WTC11 (cell line): Measurements from ENCODE around the gene ZFPM1. TPM values are rescaled to one million over a fixed set of nuclear protein-coding genes. Genes with fewer than 3 reads are reported as not detected.

ENCODE experiments used
- ATAC-seq: fragments of 200-7000 bp; cut with Tn5 transposase; 2 replicates; pipeline ENCODE4 v1.10.0; 2021; ENCODE audit warnings: mild to moderate bottlenecking, moderate library complexity
- CTCF ChIA-PET: fragments of 300-600 bp; sonication (Branson Sonifier 250); formaldehyde crosslinking; loops from one replicate; lab custom pipeline; 2021; ENCODE audit warnings: antibody characterized with exemption; lab: Charles Lee
- POLR2A ChIA-PET: fragments of 350-600 bp; sonication (Branson Sonifier 250); formaldehyde crosslinking; loops from one replicate; lab custom pipeline; 2021; ENCODE audit warnings: antibody characterized with exemption; lab: Charles Lee
- DNase-seq: peaks from one replicate; pipeline ENCODE4 v3.0.0; 2021; ENCODE audit warnings: low spot score
- H3K27ac Mint-ChIP-seq: 2 replicates; pipeline ENCODE4 v1.8.0; 2021; ENCODE audit warnings: mixed read lengths
- H3K27me3 Mint-ChIP-seq: 2 replicates; pipeline ENCODE4 v1.8.0; 2021; ENCODE audit warnings: low read depth, mild to moderate bottlenecking, moderate library complexity, mixed read lengths
- H3K36me3 Mint-ChIP-seq: 2 replicates; pipeline ENCODE4 v1.8.0; 2021; ENCODE audit warnings: mixed read lengths
- H3K4me1 Mint-ChIP-seq: 2 replicates; pipeline ENCODE4 v1.8.0; 2022; ENCODE audit warnings: mixed read lengths
- H3K4me3 Mint-ChIP-seq: 2 replicates; pipeline ENCODE4 v1.8.0; 2021; ENCODE audit warnings: mild to moderate bottlenecking, moderate library complexity, mixed read lengths
- H3K9me3 Mint-ChIP-seq: 2 replicates; pipeline ENCODE4 v1.8.0; 2021; ENCODE audit warnings: mixed read lengths
- ATF2 ChIP-seq: sonication (generic); formaldehyde crosslinking; IDR thresholded peaks from 2 replicates; pipeline ENCODE4 v1.8.1; 2022; ENCODE audit warnings: low read depth, missing genetic modification reagents, borderline replicate concordance
- E2F4 ChIP-seq: sonication (generic); formaldehyde crosslinking; IDR thresholded peaks from 2 replicates; pipeline ENCODE4 v1.8.1; 2022; ENCODE audit warnings: low read depth, mild to moderate bottlenecking, moderate library complexity, missing genetic modification reagents, borderline replicate concordance
- ELF4 ChIP-seq: sonication (generic); formaldehyde crosslinking; IDR thresholded peaks from 2 replicates; pipeline ENCODE4 v1.8.1; 2022; ENCODE audit warnings: low read depth, mild to moderate bottlenecking, moderate library complexity, missing genetic modification reagents
- ESRRA ChIP-seq: sonication (generic); formaldehyde crosslinking; IDR thresholded peaks from 2 replicates; pipeline ENCODE4 v1.8.1; 2022; ENCODE audit warnings: mild to moderate bottlenecking, missing genetic modification reagents, borderline replicate concordance
- HMGA2 ChIP-seq: fragments of 250-450 bp; sonication (Bioruptor Pico); IDR thresholded peaks from 2 replicates; pipeline ENCODE4 v1.4.0; 2021; ENCODE audit warnings: mild to moderate bottlenecking, moderate library complexity
- JAZF1 ChIP-seq: fragments of 250-450 bp; sonication (Bioruptor Pico); IDR thresholded peaks from 2 replicates; pipeline ENCODE4 v1.9.0; 2021; ENCODE audit warnings: moderate library complexity, mild to moderate bottlenecking, inconsistent platforms
- NFYB ChIP-seq: sonication (generic); formaldehyde crosslinking; conservative IDR thresholded peaks from 2 replicates; pipeline ENCODE4 v1.8.0; 2022; ENCODE audit warnings: low read depth, missing genetic modification reagents
- NR2C2 ChIP-seq: sonication (generic); formaldehyde crosslinking; IDR thresholded peaks from 2 replicates; pipeline ENCODE4 v1.8.0; 2022; ENCODE audit warnings: mild to moderate bottlenecking, missing genetic modification reagents
- SMAD4 ChIP-seq: sonication (generic); formaldehyde crosslinking; IDR thresholded peaks from 2 replicates; pipeline ENCODE4 v1.8.0; 2022; ENCODE audit warnings: mild to moderate bottlenecking, missing genetic modification reagents
- USF1 ChIP-seq: sonication (generic); formaldehyde crosslinking; IDR thresholded peaks from 2 replicates; pipeline ENCODE4 v1.8.0; 2022; ENCODE audit warnings: mild to moderate bottlenecking, missing genetic modification reagents
- ZMAT4 ChIP-seq: fragments of 250-450 bp; sonication (Bioruptor Pico); IDR thresholded peaks from 2 replicates; pipeline ENCODE4 v1.9.0; 2021; ENCODE audit warnings: mild to moderate bottlenecking
- ZNF232 ChIP-seq: sonication (generic); formaldehyde crosslinking; IDR thresholded peaks from 2 replicates; pipeline ENCODE4 v1.8.0; 2022; ENCODE audit warnings: mild to moderate bottlenecking, missing genetic modification reagents
- ZNF263 ChIP-seq: sonication (generic); formaldehyde crosslinking; IDR thresholded peaks from 2 replicates; pipeline ENCODE4 v1.8.1; 2022; ENCODE audit warnings: low read depth, mild to moderate bottlenecking, moderate library complexity, missing genetic modification reagents
- ZNF281 ChIP-seq: sonication (generic); formaldehyde crosslinking; IDR thresholded peaks from 2 replicates; pipeline ENCODE4 v1.8.0; 2023; ENCODE audit warnings: mild to moderate bottlenecking, missing genetic modification reagents
- ZNF396 ChIP-seq: fragments of 250-450 bp; sonication (Bioruptor Pico); IDR thresholded peaks from 2 replicates; pipeline ENCODE4 v1.8.0; 2021; ENCODE audit warnings: mild to moderate bottlenecking, moderate library complexity, borderline replicate concordance
- ZNF416 ChIP-seq: fragments of 250-450 bp; sonication (Bioruptor Pico); IDR thresholded peaks from 2 replicates; pipeline ENCODE4 v1.9.0; 2021; ENCODE audit warnings: mild to moderate bottlenecking, inconsistent platforms
- ZNF532 ChIP-seq: fragments of 250-450 bp; sonication (Bioruptor Pico); IDR thresholded peaks from 2 replicates; pipeline ENCODE4 v1.9.0; 2021; ENCODE audit warnings: mild to moderate bottlenecking, borderline replicate concordance
- ZSCAN18 ChIP-seq: fragments of 250-450 bp; sonication (Bioruptor Pico); IDR thresholded peaks from 2 replicates; pipeline ENCODE4 v2.1.2; 2022; ENCODE audit warnings: mild to moderate bottlenecking, moderate library complexity
- total RNA-seq: library from RNA; stranded (reverse); gene quantifications from 3 replicates; pipeline ENCODE4 v1.2.3, GENCODE V29; 2021

ZFPM1 gene
- total RNA-seq, 1 experiment from 2014 or later, result 9.3 TPM

- H3K4me3 Mint-ChIP-seq, result no peak overlapping the region
- H3K4me1 Mint-ChIP-seq, result peaks cover 9% of the 10 kb centered on the region; the same call in 1 of the 2 replicates
- no peaks in the 10 kb centered on the region for H3K36me3 Mint-ChIP-seq
- DNase-seq, result no peak
- H3K27me3 Mint-ChIP-seq, result no peaks in the 10 kb centered on the region
- CTCF ChIA-PET, result interaction anchor here (0.5 to 1.7 kb wide), 5 partner anchors 9 to 1061 kb away, joined by 3 to 4 read pairs (median 4); no protein-coding TSS in a partner anchor
- no peak for TF ChIP-seq JAZF1 (CRISPR knock-in tag)
- TF ChIP-seq ATF2 (CRISPR knock-in tag), result no peak
- no peak for TF ChIP-seq E2F4 (CRISPR knock-in tag)
- TF ChIP-seq HMGA2 (CRISPR knock-in tag), result no peak
- TF ChIP-seq ELF4, result no peak
- no peak for TF ChIP-seq SMAD4 (CRISPR knock-in tag)
- no peak for TF ChIP-seq ZNF416 (CRISPR knock-in tag)
- no peak for TF ChIP-seq ZNF281
- TF ChIP-seq, all 79 proteins: peak for 0
- Mint-ChIP-seq H3K27ac (no peak overlapping the region), H3K9me3 (no peaks in the 10 kb centered on the region)
- POLR2A ChIA-PET, result no interaction called here
- ATAC-seq, result no peak
Observed at GRCh38 chr16:88481851-88482250, 28.8 kb downstream of the ZFPM1 start.

- no peak overlapping the region for H3K4me3 Mint-ChIP-seq
- H3K4me1 Mint-ChIP-seq, result peaks cover 5% of the 10 kb centered on the region; the same call in 1 of the 2 replicates
- peak; percentile 40 for ATAC-seq
- H3K27ac Mint-ChIP-seq, result no peak overlapping the region
- H3K9me3 Mint-ChIP-seq, result no peaks in the 10 kb centered on the region
- TF ChIP-seq USF1 (CRISPR knock-in tag), result no peak
- TF ChIP-seq ESRRA, result no peak
- no peak for TF ChIP-seq ZNF232 (CRISPR knock-in tag)
- no peak for TF ChIP-seq NFYB (CRISPR knock-in tag)
- TF ChIP-seq ZSCAN18 (CRISPR knock-in tag), result no peak
- no peak for TF ChIP-seq ZNF532
- no peak for TF ChIP-seq NR2C2 (CRISPR knock-in tag)
- no peak for TF ChIP-seq ZNF263
- TF ChIP-seq ZMAT4 (CRISPR knock-in tag), result no peak
- no peak for TF ChIP-seq SMAD4 (CRISPR knock-in tag)
- TF ChIP-seq ZNF396 (CRISPR knock-in tag), result no peak
- TF ChIP-seq, all 79 proteins: peak for 0
- H3K27me3 Mint-ChIP-seq, result no peaks in the 10 kb centered on the region
- ChIA-PET CTCF (interaction anchor here (0.7 to 1.3 kb wide), 5 partner anchors 11 to 80 kb away, joined by 3 to 4 read pairs (median 3); no protein-coding TSS in a partner anchor), POLR2A (no interaction called here)
- DNase-seq, result no peak
- no peaks in the 10 kb centered on the region for H3K36me3 Mint-ChIP-seq
Observed at GRCh38 chr16:88482630-88483391, 29.7 kb downstream of the ZFPM1 start.
